IMR-90 (cell line): ENCODE results near the gene XAB2.

Experiments used
- BHLHE40 ChIP-seq: fragments of 150-350 bp; IDR thresholded peaks from 2 replicates; pipeline ENCODE4 v1.6.1; 2016; ENCODE audit warnings: mild to moderate bottlenecking, low read depth, low read length
- CEBPB ChIP-seq: IDR thresholded peaks from 2 replicates; pipeline ENCODE4 v1.6.1; 2012; ENCODE audit warnings: low read depth, low read length, improper control_type of control experiment
- CHD1 ChIP-seq: IDR thresholded peaks from 2 replicates; pipeline ENCODE4 v1.6.1; 2012; ENCODE audit warnings: low read depth, low read length, improper control_type of control experiment
- MXI1 ChIP-seq: IDR thresholded peaks from 2 replicates; pipeline ENCODE4 v1.6.1; 2012; ENCODE audit warnings: low read depth, mild to moderate bottlenecking, low read length, moderate library complexity, borderline replicate concordance
- POLR2A ChIP-seq: IDR thresholded peaks from 2 replicates; pipeline ENCODE4 v1.6.1; 2012; ENCODE audit warnings: mild to moderate bottlenecking, low read depth, low read length
- RAD21 ChIP-seq: IDR thresholded peaks from 2 replicates; pipeline ENCODE4 v1.6.1; 2012; ENCODE audit warnings: low read length, improper control_type of control experiment
- TF ChIP-seq, protein P1 (sequence below): conservative IDR thresholded peaks from 2 replicates; pipeline ENCODE4 v1.5.1; 2012; ENCODE audit warnings: mild to moderate bottlenecking, low read depth, low read length, improper control_type of control experiment
- TF ChIP-seq, protein P2 (sequence below): fragments of 150-350 bp; IDR thresholded peaks from 2 replicates; pipeline ENCODE4 v1.6.1; 2016; ENCODE audit warnings: low read depth, mild to moderate bottlenecking, low read length, moderate library complexity, borderline replicate concordance

DNA sequence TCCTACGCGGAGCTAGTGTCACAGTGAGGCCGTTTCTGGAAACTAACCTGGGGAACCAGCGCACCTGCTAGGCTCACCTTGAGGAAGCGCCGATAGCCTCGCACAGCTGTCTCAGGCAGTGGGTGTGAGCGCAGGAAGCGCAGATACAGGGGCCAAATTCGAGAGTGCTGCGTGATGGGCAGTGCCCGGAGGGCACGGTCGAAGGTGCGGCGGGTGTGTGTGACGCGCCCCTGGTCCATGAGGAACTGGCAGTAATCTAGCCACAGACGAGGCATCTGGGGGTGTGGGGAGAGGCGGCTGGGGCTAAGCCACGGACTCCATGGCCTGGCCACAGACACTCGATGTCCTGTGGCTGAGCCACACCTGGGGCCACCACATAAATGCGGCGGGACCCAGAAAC is 2.2 kb downstream of the XAB2 start:
- TF ChIP-seq, protein P1, sequence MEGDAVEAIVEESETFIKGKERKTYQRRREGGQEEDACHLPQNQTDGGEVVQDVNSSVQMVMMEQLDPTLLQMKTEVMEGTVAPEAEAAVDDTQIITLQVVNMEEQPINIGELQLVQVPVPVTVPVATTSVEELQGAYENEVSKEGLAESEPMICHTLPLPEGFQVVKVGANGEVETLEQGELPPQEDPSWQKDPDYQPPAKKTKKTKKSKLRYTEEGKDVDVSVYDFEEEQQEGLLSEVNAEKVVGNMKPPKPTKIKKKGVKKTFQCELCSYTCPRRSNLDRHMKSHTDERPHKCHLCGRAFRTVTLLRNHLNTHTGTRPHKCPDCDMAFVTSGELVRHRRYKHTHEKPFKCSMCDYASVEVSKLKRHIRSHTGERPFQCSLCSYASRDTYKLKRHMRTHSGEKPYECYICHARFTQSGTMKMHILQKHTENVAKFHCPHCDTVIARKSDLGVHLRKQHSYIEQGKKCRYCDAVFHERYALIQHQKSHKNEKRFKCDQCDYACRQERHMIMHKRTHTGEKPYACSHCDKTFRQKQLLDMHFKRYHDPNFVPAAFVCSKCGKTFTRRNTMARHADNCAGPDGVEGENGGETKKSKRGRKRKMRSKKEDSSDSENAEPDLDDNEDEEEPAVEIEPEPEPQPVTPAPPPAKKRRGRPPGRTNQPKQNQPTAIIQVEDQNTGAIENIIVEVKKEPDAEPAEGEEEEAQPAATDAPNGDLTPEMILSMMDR = no peak
- TF ChIP-seq, protein P2, sequence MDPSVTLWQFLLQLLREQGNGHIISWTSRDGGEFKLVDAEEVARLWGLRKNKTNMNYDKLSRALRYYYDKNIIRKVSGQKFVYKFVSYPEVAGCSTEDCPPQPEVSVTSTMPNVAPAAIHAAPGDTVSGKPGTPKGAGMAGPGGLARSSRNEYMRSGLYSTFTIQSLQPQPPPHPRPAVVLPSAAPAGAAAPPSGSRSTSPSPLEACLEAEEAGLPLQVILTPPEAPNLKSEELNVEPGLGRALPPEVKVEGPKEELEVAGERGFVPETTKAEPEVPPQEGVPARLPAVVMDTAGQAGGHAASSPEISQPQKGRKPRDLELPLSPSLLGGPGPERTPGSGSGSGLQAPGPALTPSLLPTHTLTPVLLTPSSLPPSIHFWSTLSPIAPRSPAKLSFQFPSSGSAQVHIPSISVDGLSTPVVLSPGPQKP = no peak
- TF ChIP-seq POLR2A (no peak), CEBPB (no peak), CHD1 (no peak), BHLHE40 (no peak), RAD21 (no peak), MXI1 (no peak)
